ENCODE data around the gene TUBE1.
A peak's percentile ranks its signal among the peaks of the same experiment; 100 is the strongest.

The TUBE1 gene

GRCh38 chr6:112033791-112034615 lies 53.3 kb downstream of the TUBE1 start:
- DNase-seq (ENCODE audit: low spot score): peak; percentile 52

- no peak for DNase-seq (ENCODE audit: low spot score)
Measured at GRCh38 chr6:112032728-112033127, 54.6 kb downstream of the TUBE1 start.

GRCh38 chr6:112031960-112032359 lies 55.3 kb downstream of the TUBE1 start:
- no peak for DNase-seq (ENCODE audit: low spot score)

- DNase-seq (ENCODE audit: low spot score): no peak
Measured at GRCh38 chr6:112030961-112031660, 56.2 kb downstream of the TUBE1 start.

- DNase-seq (ENCODE audit: low spot score): no peak
Measured at GRCh38 chr6:112030206-112030960, 56.9 kb downstream of the TUBE1 start.

GRCh38 chr6:112029045-112029822 lies 58.0 kb downstream of the TUBE1 start:
- peak; percentile 75 for DNase-seq (ENCODE audit: low spot score)

- no peak for DNase-seq (ENCODE audit: low spot score)
Measured at GRCh38 chr6:112027942-112028674, 59.2 kb downstream of the TUBE1 start.

- no peak for DNase-seq (ENCODE audit: low spot score)
Measured at GRCh38 chr6:112026933-112027332, 60.3 kb downstream of the TUBE1 start.

- no peak for DNase-seq (ENCODE audit: low spot score)
Measured at GRCh38 chr6:112024464-112024863, 62.8 kb downstream of the TUBE1 start.

- no peak for DNase-seq (ENCODE audit: low spot score)
Measured at GRCh38 chr6:112022749-112023148, 64.5 kb downstream of the TUBE1 start.

GRCh38 chr6:112021691-112022310 lies 65.5 kb downstream of the TUBE1 start:
- DNase-seq (ENCODE audit: low spot score): no peak

Data from Ammon's horn (tissue), 1 donor.